ENCODE results near the gene DRG2. TPM values are rescaled to one million over a fixed set of nuclear protein-coding genes. Genes with fewer than 3 reads are reported as not detected.

DRG2 gene
- total and polyA plus RNA-seq, 9 of the 15 experiments (the other 6 are each of a cell fraction or from before 2014, with no cell fraction given) = 6.6 to 36.7 (median 26.1) TPM

DNA sequence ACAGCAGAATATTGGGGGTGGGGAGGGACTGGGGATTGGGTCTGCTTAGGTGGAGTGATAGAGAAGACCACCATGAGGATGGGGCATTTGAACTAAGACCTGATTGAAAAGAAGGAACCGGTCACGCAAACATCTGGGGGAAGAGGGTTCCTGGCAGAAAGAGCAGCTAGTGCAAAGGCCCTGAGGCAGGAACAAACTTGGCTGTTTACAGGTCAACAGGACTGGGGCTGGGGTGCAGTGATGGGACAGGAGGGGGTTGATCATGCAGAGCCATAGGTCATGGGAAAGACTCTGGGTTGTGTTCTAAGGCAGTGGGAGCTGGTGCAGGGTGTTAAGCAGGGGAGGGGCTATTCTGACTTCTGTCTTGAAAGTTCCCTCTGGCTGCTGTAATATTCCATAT, 1.9 kb downstream of the DRG2 start:
- no peak for ATAC-seq
- Histone ChIP-seq H4K20me1 (replicated peaks; ENCODE audit: control insufficient read depth, insufficient read depth, low read length) (no peaks in the 10 kb centered on the region), H3K9me1 (ENCODE audit: control insufficient read depth, insufficient read depth, low read length) (no peaks in the 10 kb centered on the region), H3K9me3 (replicated peaks; ENCODE audit: control insufficient read depth, insufficient read depth, low read depth, low read length) (no peaks in the 10 kb centered on the region), H3K27me3 (ENCODE audit: control insufficient read depth in 2 of 2, insufficient read depth in 2 of 2, low read length in 2 of 2) (no peaks in the 10 kb centered on the region), H3K4me3 (no peak overlapping the region), H3K79me2 (ENCODE audit: control insufficient read depth, insufficient read depth, low read length) (peaks cover 24% of the 10 kb centered on the region), H3K4me2 (ENCODE audit: insufficient read depth, low read length) (no peak overlapping the region), H3K36me3 (ENCODE audit: control insufficient read depth, insufficient read depth, low read length) (peaks cover 34% of the 10 kb centered on the region; the same call in 2 of the 3 replicates), H3K4me1 (replicated peaks in 1 of 2; ENCODE audit: control insufficient read depth in 2 of 2, insufficient read depth in 2 of 2, low read length in 2 of 2) (peaks cover 3 to 13% of the 10 kb centered on the region in 2 experiments; a peak in 4 of 5 replicates), H3K9ac (ENCODE audit: insufficient read depth in 1 of 2, low read depth in 2 of 2, low read length in 2 of 2) (no peak overlapping the region), H3K27ac (ENCODE audit: extremely low read depth, low read depth, low read length) (no peak overlapping the region), H2AFZ (ENCODE audit: low read depth, low read length) (no peak overlapping the region)
- DNase-seq (ENCODE audit: extremely low read depth in 1 of 4, low spot score in 3 of 4) = no peak
- intact Hi-C loops (cut with micrococcal nuclease) = loop anchor here (5.0 kb wide), 1 partner anchor 47 kb away; no protein-coding TSS in a partner anchor
- no peak for FAIRE-seq
- ChIA-PET CTCF (ENCODE audit: low intra/inter-chr PET ratio) (no interaction called here), POLR2A (interaction anchor here (0.6 to 2.2 kb wide), 5 partner anchors 11 to 51 kb away, joined by 3 to 9 read pairs (median 5); no protein-coding TSS in a partner anchor)
- BruUV-seq (replicated peaks) = no TSS peak
- WGBS (ENCODE audit: insufficient coverage, low coverage, missing lambda C conversion rate) = no CpG with 5 or more reads among the region's 2 CpGs
- TF ChIP-seq RBM25 (IDR thresholded peaks at IDR 0.05; ENCODE audit: low read depth, low read length, severe bottlenecking) = peak; percentile 81
- TF ChIP-seq, protein P1, sequence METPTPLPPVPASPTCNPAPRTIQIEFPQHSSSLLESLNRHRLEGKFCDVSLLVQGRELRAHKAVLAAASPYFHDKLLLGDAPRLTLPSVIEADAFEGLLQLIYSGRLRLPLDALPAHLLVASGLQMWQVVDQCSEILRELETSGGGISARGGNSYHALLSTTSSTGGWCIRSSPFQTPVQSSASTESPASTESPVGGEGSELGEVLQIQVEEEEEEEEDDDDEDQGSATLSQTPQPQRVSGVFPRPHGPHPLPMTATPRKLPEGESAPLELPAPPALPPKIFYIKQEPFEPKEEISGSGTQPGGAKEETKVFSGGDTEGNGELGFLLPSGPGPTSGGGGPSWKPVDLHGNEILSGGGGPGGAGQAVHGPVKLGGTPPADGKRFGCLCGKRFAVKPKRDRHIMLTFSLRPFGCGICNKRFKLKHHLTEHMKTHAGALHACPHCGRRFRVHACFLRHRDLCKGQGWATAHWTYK (CRISPR knock-in tag; IDR thresholded peaks at IDR 0.05) = no peak
- TF ChIP-seq BCOR (IDR thresholded peaks at IDR 0.05) = 0 out of 2 replicates have a peak, but pooled peaks have one; percentile 35
- in situ Hi-C loops (cut with MboI) = no loop called here
